ENCODE measurements around the gene SAV1. TPM values are rescaled to one million over a fixed set of nuclear protein-coding genes. Genes with fewer than 3 reads are reported as not detected.
A peak's percentile ranks its signal among the peaks of the same experiment; 100 is the strongest.

Gene SAV1
- total and polyA plus RNA-seq, 2 of the 13 experiments (the other 11 are each of a cell fraction or from before 2014, with no cell fraction given) = 7.3 to 8.2 TPM

- TF ChIP-seq SNRNP70 (IDR thresholded peaks at IDR 0.05; ENCODE audit: low read depth, low read length) (no peak), ZFP41 (CRISPR knock-in tag; IDR thresholded peaks at IDR 0.05; ENCODE audit: borderline replicate concordance) (no peak), MXD1 (CRISPR knock-in tag; IDR thresholded peaks at IDR 0.05) (peak; percentile 45; the same call in 1 of the 2 replicates), ARNT (IDR thresholded peaks at IDR 0.05) (no peak), SALL1 (CRISPR knock-in tag; IDR thresholded peaks at IDR 0.05) (peak; percentile 80), FLYWCH1 (CRISPR knock-in tag; IDR thresholded peaks at IDR 0.05) (no peak), JARID2 (CRISPR knock-in tag; IDR thresholded peaks at IDR 0.05; ENCODE audit: insufficient replicate concordance) (no peak), ATF7 (IDR thresholded peaks at IDR 0.05) (no peak), ATF7 (CRISPR knock-in tag; IDR thresholded peaks at IDR 0.05) (no peak), BCLAF1 (IDR thresholded peaks at IDR 0.05) (no peak), STAT5B (CRISPR knock-in tag; IDR thresholded peaks at IDR 0.05) (peak; percentile 11; the same call in 1 of the 2 replicates), ZKSCAN5 (CRISPR knock-in tag; IDR thresholded peaks at IDR 0.05) (no peak), THAP8 (CRISPR knock-in tag; IDR thresholded peaks at IDR 0.05; ENCODE audit: borderline replicate concordance) (no peak), ZNF800 (CRISPR knock-in tag; IDR thresholded peaks at IDR 0.05) (no peak), ARNTL (CRISPR knock-in tag; IDR thresholded peaks at IDR 0.05) (0 out of 2 replicates have a peak, but pooled peaks have one; percentile 30), GTF2F1 (IDR thresholded peaks at IDR 0.05; ENCODE audit: low read length) (peak; percentile 87; the same call in 1 of the 2 replicates), LCORL (IDR thresholded peaks at IDR 0.05) (0 out of 2 replicates have a peak, but pooled peaks have one; percentile 28), LCORL (CRISPR knock-in tag; IDR thresholded peaks at IDR 0.05) (no peak), MNT (IDR thresholded peaks at IDR 0.05) (0 out of 2 replicates have a peak, but pooled peaks have one; percentile 32), ZNF207 (IDR thresholded peaks at IDR 0.05; ENCODE audit: borderline replicate concordance) (no peak), ZC3H4 (CRISPR knock-in tag; IDR thresholded peaks at IDR 0.05; ENCODE audit: borderline replicate concordance) (peak; percentile 97)
Measured at GRCh38 chr14:50667996-50668825, at the start of gene SAV1 (continued).
